ENCODE measurements around the gene TBC1D20. TPM values are rescaled to one million over a fixed set of nuclear protein-coding genes. Genes with fewer than 3 reads are reported as not detected.
"Not testable (repeated sequence)": the region's sequence is repeated elsewhere in the genome, so short reads cannot be mapped to it uniquely, and the experiment has no call there.

TBC1D20 gene
- total RNA-seq, 1 experiment from 2014 or later, result 13.3 TPM

- no peak for DNase-seq (ENCODE audit: low read depth)
Observed at GRCh38 chr20:475463-476357, 13.4 kb upstream of the TBC1D20 start.

DNA sequence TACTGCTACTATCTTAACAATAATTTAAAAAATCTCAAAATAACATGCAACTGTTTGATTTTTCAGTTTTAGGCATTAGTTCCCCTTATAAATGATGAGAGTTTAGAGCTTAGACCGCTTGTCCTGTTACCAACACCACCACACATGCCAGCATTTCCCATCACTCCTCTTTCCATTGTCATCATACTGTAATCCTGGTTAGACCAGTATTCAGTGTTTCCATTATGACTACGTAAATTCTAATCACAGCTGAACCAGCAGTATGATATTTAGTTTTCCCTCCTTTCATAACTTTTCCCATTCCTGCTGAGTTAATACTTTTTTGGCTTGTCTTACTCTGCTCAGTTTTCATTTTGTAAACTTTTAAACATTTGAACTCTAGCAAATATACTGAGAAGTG is 12.2 kb upstream of the TBC1D20 start:
- no peak for DNase-seq (ENCODE audit: low read depth)

GRCh38 chr20:472889-473292 is 10.6 kb upstream of the TBC1D20 start:
- no peak for DNase-seq (ENCODE audit: low read depth)

DNA sequence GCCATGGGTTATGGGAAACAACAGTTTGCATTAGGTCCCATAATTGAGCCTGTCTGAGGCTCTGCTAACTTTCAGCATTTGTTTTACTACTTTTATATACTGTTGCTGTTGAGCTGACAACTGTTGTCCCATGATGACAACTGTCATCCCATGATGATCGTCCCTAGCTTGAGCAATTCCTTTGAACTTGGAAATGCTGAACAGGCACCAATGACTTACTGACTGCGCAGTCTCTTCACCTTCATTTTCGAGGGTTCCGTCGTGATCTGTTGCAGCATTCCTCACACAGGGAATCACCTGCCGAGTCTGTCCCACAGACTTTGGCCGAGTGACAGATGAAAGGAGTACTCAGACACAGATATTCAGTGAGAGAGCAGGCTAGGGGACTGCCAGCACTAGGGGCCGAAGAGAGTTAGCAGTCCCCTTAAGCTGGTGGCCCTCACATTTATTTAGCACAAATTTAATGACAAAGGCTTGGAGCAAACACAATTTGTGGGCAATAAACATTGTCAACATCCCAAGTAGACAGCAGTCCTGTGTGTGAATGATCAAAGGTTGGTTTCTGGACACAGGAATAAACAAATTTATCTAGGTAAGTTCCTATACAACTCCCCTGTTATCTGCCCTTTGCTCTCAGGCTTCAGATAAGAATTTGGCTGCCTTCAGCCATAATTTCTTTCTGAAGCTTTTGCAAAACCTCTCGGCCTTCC is 10.0 kb upstream of the TBC1D20 start:
- DNase-seq (ENCODE audit: low read depth), result no peak

DNA sequence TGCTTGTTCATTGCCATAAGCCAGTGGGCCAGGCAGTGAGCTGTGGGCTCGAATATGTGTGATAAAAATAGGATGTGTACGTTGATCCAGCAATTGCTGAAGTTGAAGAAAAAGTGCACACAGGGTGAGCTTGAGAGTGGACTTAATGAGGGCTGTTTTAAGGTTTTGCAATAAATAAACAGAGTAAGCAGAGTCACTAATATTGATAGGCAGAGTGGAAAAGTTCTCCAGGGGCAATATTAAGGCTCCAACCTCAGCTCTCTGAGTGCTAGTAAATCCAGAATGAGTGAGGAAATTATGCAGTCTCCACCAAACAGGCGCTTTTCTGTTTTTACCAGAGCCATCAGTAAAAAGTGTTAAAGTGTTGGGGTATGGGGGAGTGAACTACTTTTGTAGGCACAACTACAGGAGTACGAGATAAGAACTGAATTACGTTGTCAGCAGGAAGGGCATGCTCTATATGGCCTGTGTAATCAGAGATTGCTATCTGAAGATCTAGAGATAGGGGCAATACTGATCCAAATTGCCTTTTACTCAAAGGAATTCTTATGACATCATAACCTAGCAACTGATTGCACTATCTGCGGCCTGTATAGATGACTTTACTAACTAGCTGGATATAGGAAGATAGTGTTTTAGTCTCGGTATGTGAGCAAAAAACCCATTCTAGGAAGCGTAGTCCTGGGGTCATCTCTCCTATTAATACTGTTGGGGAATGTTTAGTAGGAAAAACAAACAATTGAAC is 7.6 kb upstream of the TBC1D20 start:
- DNase-seq (ENCODE audit: low read depth), result no peak

DNA sequence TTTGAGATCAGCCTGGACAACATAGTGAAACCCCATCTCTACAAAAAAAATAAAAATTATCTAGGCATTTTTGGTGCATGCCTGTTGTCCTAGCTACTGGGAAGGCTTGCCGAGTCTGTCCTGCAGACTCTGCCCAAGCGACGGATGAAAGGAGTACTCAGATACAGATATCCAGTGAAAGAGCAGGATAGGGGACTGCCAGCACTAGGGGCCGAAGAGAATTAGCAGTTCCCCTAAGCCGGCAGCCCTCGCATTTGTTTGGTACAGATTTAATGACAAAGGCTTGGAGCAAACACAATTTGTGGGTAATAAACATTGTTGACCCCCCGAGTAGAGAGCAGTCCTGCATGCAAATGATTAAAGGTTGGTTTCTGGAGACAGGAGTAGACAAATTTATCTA is 5.4 kb upstream of the TBC1D20 start:
- DNase-seq (ENCODE audit: low read depth), result no peak

GRCh38 chr20:461254-462198 is 807 bp downstream of the TBC1D20 start:
- peak; percentile 58 for DNase-seq (ENCODE audit: low read depth)

GRCh38 chr20:460707-461106 is 1.6 kb downstream of the TBC1D20 start:
- DNase-seq (ENCODE audit: low read depth), result no peak

DNA sequence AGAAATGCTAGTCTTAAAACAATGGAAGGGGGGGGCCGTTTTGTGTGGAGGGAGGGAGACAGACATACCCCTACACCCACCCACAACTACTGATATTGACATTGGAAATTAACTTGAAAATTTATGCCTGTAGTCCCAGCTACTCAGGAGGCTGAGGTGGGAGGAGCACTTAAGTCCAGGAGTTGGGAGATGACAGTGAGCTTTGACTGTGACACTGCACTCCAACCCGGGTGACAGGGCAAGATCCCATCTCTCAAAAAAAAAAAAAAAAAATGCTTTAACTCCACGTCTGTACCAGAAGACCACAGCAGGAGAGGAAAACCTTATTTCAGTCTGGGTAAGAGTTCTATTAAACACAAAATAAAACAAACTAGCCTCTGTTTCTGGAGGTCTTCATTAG is 2.2 kb downstream of the TBC1D20 start:
- DNase-seq (ENCODE audit: low read depth), result no peak

- no peak for DNase-seq (ENCODE audit: low read depth)
Observed at GRCh38 chr20:458776-459175, 3.6 kb downstream of the TBC1D20 start.

- DNase-seq (ENCODE audit: low read depth), result no peak
Observed at GRCh38 chr20:454951-455350, 7.4 kb downstream of the TBC1D20 start.

DNA sequence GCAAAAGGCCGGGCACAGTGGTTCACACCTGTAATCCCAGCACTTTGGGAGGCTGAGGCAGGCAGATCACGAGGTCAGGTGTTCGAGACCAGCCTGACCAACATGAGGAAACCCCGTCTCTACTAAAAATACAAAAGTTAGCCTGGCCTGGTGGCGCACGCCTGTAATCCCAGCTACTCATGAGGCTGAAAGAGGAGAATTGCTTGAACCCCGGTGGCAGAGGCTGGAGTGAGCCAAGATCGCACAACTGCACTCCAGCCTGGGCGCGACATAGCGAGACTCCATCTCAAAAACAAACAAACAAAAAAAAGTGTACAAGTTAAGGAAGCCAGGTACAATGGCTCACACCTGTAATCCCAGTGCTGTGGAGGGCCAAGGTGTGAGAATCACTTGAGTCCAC is 10.3 kb downstream of the TBC1D20 start:
- not testable (repeated sequence) for DNase-seq (ENCODE audit: low read depth)

GRCh38 chr20:445514-446336 is 16.6 kb downstream of the TBC1D20 start:
- DNase-seq (ENCODE audit: low read depth), result no peak

DNA sequence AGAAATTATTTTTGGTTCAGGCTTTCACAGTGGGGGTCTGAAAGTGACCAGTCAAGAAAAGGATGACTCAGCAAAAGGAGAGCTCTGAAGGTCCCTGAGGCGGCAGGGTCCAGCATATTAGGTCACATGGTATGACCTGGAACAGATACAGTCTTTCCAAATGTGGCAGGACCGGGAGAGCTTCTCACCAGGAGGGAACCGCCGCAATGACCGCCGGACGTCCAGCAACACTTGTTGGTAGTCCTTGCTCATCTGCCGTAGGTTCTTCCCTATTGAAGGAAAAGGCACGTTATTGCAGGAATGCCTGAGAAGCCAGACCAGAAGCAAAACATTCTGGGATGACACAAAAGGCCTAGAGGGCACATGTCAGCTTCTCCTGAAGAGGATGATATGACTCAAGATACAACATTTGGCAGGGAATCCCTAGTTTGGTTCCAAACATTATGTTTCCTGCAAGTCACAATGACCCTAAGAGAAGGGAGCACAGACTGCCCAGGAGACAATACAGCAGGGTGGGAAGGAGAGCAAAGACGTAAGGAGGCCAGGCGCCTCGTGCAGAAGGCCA is 17.4 kb downstream of the TBC1D20 start:
- no peak for DNase-seq (ENCODE audit: low read depth)

GRCh38 chr20:444117-444516 is 18.2 kb downstream of the TBC1D20 start:
- DNase-seq (ENCODE audit: low read depth), result no peak

DNA sequence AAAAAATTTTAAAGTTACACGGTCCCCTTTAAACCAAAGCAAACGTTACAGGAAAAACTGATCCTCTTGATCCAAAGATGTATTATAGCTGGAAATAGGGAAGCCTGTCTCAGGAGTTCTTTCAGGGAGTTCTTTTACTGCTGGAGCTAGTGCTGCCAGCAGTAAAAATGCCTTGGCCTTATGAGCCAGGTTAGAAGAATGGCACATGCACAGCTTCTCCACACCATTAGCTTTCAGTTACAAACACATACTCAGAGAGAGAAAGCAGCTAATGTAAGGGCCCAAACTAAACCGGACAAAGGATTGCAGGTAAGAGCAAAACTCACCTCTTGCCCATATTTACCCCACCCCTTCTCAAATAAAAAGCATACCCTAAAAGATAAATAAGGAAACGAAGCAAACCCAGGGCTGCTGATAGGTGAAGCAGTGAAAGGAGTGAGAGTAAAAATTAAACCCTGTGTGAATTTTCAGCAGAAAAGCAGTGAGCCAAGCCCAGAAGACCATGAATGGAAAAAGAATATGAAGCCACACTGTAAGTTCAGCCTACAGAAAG is 19.0 kb downstream of the TBC1D20 start:
- DNase-seq (ENCODE audit: low read depth), result no peak

- peak; percentile 33 for DNase-seq (ENCODE audit: low read depth)
Observed at GRCh38 chr20:440636-441035, 21.7 kb downstream of the TBC1D20 start.

- no peak for DNase-seq (ENCODE audit: low read depth)
Observed at GRCh38 chr20:440148-440547, 22.2 kb downstream of the TBC1D20 start.

DNA sequence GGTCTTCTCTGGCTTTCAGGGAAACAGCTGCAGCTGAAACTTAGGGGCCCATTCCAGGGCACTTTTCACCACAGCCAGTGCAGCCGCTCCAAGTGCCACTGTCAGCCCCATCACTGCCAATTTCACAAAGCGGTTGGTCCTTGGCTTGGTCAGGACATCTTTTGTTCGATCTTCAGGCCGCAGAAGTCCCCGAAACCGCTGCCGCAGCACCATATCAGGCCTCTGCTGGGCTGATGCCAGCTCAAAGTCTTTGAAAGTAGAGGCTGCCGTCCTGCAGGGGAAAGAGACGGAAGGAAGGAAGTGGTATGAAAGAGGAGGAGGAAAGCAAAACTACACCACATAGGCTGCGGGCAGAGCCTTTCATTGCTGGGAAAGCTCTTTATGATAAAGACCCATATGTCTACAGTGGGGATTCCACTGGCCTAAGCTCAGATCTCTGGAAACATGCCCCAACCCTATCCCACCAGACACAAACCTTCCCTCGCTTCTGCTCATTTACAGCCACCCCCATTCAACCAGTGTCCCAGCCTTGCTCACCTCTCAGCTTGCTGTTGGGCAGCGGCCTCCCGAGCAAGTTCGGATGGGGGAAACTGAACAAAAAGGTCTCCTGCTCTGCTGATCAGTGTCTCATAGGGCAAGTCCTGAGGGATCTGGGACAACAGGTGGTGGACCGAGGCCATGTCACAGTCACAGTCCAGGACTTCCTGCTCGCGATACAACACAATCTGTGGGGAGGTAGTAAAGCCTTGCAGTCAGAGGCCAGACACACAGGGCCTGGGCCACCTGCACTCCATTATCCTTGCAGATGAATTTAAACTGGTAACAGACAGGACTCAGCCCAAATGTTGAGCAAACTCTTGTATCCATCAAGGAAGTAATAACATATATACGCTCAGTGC is 23.5 kb downstream of the TBC1D20 start:
- DNase-seq (ENCODE audit: low read depth), result no peak
